ENCODE data around the gene HEYL.

DNA sequence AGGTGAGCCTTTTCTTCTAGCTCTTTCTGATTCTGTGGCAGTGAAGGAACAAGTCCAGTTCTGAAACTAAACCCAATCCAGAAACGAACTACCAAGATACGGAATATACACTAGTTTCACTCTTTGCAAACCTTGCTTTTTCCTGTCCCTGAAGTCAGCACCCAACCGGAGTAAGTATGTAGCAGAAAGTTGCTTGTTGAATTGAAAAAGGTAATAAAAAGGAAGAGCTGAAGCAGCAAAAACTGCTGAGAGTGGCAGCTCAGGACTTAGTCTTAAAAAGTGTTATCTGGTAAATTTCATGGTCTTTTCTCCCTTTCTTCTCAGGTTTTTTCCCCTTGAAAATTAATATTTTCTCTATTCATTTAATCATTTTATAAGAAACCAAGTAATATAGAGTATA, 41.9 kb upstream of the HEYL start:
- TF ChIP-seq EP300 (IDR thresholded peaks at IDR 0.05): no peak
- TF ChIP-seq, protein P1, sequence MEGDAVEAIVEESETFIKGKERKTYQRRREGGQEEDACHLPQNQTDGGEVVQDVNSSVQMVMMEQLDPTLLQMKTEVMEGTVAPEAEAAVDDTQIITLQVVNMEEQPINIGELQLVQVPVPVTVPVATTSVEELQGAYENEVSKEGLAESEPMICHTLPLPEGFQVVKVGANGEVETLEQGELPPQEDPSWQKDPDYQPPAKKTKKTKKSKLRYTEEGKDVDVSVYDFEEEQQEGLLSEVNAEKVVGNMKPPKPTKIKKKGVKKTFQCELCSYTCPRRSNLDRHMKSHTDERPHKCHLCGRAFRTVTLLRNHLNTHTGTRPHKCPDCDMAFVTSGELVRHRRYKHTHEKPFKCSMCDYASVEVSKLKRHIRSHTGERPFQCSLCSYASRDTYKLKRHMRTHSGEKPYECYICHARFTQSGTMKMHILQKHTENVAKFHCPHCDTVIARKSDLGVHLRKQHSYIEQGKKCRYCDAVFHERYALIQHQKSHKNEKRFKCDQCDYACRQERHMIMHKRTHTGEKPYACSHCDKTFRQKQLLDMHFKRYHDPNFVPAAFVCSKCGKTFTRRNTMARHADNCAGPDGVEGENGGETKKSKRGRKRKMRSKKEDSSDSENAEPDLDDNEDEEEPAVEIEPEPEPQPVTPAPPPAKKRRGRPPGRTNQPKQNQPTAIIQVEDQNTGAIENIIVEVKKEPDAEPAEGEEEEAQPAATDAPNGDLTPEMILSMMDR (IDR thresholded peaks at IDR 0.05): no peak

All from tibial nerve (tissue), 4 donors.